Measurements from ENCODE around the gene ARSG.

- TF ChIP-seq, protein P1, sequence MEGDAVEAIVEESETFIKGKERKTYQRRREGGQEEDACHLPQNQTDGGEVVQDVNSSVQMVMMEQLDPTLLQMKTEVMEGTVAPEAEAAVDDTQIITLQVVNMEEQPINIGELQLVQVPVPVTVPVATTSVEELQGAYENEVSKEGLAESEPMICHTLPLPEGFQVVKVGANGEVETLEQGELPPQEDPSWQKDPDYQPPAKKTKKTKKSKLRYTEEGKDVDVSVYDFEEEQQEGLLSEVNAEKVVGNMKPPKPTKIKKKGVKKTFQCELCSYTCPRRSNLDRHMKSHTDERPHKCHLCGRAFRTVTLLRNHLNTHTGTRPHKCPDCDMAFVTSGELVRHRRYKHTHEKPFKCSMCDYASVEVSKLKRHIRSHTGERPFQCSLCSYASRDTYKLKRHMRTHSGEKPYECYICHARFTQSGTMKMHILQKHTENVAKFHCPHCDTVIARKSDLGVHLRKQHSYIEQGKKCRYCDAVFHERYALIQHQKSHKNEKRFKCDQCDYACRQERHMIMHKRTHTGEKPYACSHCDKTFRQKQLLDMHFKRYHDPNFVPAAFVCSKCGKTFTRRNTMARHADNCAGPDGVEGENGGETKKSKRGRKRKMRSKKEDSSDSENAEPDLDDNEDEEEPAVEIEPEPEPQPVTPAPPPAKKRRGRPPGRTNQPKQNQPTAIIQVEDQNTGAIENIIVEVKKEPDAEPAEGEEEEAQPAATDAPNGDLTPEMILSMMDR (IDR thresholded peaks at IDR 0.05; ENCODE audit: low read depth, low read length, missing input control), result no peak
- TF ChIP-seq TAF1 (conservative IDR thresholded peaks at IDR 0.05) (no peak), GABPA (IDR thresholded peaks at IDR 0.05 in 1 of 2, conservative IDR thresholded peaks at IDR 0.05 in 1 of 2) (no peak), ATF3 (IDR thresholded peaks at IDR 0.05) (no peak), EGR1 (IDR thresholded peaks at IDR 0.05; ENCODE audit: low read depth in 2 of 2) (no peak), YY1 (IDR thresholded peaks at IDR 0.05) (no peak), ZBTB33 (IDR thresholded peaks at IDR 0.05) (no peak), RAD21 (IDR thresholded peaks at IDR 0.05) (peak in 1 of 2 donors; percentile 45), JUND (IDR thresholded peaks at IDR 0.05) (no peak), SP1 (IDR thresholded peaks at IDR 0.05) (no peak)
Observed at GRCh38 chr17:68327823-68328557, 36.7 kb downstream of the ARSG start.
